ENCODE data around the gene MFAP2.

Gene MFAP2

DNA sequence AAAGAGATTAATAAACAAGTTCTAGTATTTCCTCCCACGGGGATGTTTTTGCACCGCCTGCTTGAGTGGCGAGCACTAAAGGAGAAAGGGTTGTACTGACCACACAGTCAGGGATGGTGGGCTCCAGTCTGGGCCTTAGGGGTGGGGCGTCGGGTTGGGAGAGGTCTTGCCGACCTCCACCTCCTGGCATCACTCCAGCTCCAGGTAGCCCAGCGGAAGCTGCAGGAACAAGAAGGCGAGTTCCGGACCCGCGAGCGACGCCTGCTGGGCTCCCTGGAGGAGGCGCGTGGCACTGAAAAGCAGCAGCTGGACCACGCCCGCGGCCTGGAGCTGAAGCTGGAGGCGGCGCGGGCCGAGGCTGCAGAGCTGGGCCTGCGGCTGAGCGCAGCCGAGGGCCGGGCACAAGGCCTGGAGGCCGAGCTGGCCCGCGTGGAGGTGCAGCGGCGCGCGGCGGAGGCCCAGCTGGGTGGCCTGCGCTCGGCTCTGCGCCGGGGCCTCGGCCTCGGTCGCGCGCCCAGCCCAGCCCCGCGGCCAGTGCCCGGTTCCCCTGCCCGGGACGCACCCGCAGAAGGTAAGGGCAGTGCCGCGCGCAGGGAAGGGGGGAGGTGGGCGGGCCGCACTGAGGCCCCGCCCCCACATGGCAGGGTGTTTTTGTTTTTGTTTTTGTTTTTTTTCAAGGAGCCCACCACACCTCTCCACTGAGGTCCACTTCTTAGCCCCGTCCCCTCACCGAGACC lies 19.7 kb downstream of the MFAP2 start (continued):
- TF ChIP-seq, protein P1, sequence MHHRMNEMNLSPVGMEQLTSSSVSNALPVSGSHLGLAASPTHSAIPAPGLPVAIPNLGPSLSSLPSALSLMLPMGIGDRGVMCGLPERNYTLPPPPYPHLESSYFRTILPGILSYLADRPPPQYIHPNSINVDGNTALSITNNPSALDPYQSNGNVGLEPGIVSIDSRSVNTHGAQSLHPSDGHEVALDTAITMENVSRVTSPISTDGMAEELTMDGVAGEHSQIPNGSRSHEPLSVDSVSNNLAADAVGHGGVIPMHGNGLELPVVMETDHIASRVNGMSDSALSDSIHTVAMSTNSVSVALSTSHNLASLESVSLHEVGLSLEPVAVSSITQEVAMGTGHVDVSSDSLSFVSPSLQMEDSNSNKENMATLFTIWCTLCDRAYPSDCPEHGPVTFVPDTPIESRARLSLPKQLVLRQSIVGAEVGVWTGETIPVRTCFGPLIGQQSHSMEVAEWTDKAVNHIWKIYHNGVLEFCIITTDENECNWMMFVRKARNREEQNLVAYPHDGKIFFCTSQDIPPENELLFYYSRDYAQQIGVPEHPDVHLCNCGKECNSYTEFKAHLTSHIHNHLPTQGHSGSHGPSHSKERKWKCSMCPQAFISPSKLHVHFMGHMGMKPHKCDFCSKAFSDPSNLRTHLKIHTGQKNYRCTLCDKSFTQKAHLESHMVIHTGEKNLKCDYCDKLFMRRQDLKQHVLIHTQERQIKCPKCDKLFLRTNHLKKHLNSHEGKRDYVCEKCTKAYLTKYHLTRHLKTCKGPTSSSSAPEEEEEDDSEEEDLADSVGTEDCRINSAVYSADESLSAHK (tag by site-specific recombination; IDR thresholded peaks at IDR 0.05): 0 out of 2 replicates have a peak, but pooled peaks have one; percentile 10
- TF ChIP-seq, protein P2, sequence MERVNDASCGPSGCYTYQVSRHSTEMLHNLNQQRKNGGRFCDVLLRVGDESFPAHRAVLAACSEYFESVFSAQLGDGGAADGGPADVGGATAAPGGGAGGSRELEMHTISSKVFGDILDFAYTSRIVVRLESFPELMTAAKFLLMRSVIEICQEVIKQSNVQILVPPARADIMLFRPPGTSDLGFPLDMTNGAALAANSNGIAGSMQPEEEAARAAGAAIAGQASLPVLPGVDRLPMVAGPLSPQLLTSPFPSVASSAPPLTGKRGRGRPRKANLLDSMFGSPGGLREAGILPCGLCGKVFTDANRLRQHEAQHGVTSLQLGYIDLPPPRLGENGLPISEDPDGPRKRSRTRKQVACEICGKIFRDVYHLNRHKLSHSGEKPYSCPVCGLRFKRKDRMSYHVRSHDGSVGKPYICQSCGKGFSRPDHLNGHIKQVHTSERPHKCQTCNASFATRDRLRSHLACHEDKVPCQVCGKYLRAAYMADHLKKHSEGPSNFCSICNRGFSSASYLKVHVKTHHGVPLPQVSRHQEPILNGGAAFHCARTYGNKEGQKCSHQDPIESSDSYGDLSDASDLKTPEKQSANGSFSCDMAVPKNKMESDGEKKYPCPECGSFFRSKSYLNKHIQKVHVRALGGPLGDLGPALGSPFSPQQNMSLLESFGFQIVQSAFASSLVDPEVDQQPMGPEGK (tag by site-specific recombination; IDR thresholded peaks at IDR 0.05): peak; percentile 35
- TF ChIP-seq ZEB2 (tag by site-specific recombination; IDR thresholded peaks at IDR 0.05) (peak; percentile 90), KLF1 (tag by site-specific recombination; IDR thresholded peaks at IDR 0.05) (peak; percentile 31), KLF8 (tag by site-specific recombination; IDR thresholded peaks at IDR 0.05) (peak; percentile 11; the same call in 1 of the 2 replicates), ZNF404 (tag by site-specific recombination; IDR thresholded peaks at IDR 0.05) (no peak), ZXDB (tag by site-specific recombination; IDR thresholded peaks at IDR 0.05) (0 out of 2 replicates have a peak, but pooled peaks have one; percentile 31), SP2 (tag by site-specific recombination; IDR thresholded peaks at IDR 0.05) (peak; percentile 72), ZNF660 (tag by site-specific recombination; IDR thresholded peaks at IDR 0.05) (0 out of 2 replicates have a peak, but pooled peaks have one; percentile 57), BCL11A (tag by site-specific recombination; IDR thresholded peaks at IDR 0.05; ENCODE audit: low read depth) (0 out of 2 replicates have a peak, but pooled peaks have one; percentile 27), ZNF747 (tag by site-specific recombination; IDR thresholded peaks at IDR 0.05) (no peak), HOXD13 (CRISPR knock-in tag; IDR thresholded peaks at IDR 0.05; ENCODE audit: borderline replicate concordance) (no peak), ZFHX2 (tag by site-specific recombination; conservative IDR thresholded peaks at IDR 0.05) (peak; percentile 53), GLIS1 (tag by site-specific recombination; IDR thresholded peaks at IDR 0.05) (peak; percentile 40; the same call in 1 of the 2 replicates), KLF16 (tag by site-specific recombination; IDR thresholded peaks at IDR 0.05) (peak; percentile 40), OSR2 (tag by site-specific recombination; IDR thresholded peaks at IDR 0.05) (peak; percentile 91), SP7 (tag by site-specific recombination; IDR thresholded peaks at IDR 0.05) (peak; percentile 40; the same call in 1 of the 2 replicates), ZBTB8A (tag by site-specific recombination; IDR thresholded peaks at IDR 0.05) (peak; percentile 89), ZBTB7A (tag by site-specific recombination; IDR thresholded peaks at IDR 0.05; ENCODE audit: low read depth) (0 out of 2 replicates have a peak, but pooled peaks have one; percentile 36)
- TF ChIP-seq, protein P3, sequence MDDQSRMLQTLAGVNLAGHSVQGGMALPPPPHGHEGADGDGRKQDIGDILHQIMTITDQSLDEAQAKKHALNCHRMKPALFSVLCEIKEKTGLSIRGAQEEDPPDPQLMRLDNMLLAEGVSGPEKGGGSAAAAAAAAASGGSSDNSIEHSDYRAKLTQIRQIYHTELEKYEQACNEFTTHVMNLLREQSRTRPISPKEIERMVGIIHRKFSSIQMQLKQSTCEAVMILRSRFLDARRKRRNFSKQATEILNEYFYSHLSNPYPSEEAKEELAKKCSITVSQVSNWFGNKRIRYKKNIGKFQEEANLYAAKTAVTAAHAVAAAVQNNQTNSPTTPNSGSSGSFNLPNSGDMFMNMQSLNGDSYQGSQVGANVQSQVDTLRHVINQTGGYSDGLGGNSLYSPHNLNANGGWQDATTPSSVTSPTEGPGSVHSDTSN (CRISPR knock-in tag; IDR thresholded peaks at IDR 0.05): 0 out of 2 replicates have a peak, but pooled peaks have one; percentile 61
- TF ChIP-seq, protein P4, sequence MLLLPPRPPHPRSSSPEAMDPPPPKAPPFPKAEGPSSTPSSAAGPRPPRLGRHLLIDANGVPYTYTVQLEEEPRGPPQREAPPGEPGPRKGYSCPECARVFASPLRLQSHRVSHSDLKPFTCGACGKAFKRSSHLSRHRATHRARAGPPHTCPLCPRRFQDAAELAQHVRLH (tag by site-specific recombination; IDR thresholded peaks at IDR 0.05): peak; percentile 35; the same call in 1 of the 2 replicates
- TF ChIP-seq, protein P5, sequence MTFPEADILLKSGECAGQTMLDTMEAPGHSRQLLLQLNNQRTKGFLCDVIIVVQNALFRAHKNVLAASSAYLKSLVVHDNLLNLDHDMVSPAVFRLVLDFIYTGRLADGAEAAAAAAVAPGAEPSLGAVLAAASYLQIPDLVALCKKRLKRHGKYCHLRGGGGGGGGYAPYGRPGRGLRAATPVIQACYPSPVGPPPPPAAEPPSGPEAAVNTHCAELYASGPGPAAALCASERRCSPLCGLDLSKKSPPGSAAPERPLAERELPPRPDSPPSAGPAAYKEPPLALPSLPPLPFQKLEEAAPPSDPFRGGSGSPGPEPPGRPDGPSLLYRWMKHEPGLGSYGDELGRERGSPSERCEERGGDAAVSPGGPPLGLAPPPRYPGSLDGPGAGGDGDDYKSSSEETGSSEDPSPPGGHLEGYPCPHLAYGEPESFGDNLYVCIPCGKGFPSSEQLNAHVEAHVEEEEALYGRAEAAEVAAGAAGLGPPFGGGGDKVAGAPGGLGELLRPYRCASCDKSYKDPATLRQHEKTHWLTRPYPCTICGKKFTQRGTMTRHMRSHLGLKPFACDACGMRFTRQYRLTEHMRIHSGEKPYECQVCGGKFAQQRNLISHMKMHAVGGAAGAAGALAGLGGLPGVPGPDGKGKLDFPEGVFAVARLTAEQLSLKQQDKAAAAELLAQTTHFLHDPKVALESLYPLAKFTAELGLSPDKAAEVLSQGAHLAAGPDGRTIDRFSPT (tag by site-specific recombination; IDR thresholded peaks at IDR 0.05): 0 out of 2 replicates have a peak, but pooled peaks have one; percentile 9
- TF ChIP-seq, protein P6, sequence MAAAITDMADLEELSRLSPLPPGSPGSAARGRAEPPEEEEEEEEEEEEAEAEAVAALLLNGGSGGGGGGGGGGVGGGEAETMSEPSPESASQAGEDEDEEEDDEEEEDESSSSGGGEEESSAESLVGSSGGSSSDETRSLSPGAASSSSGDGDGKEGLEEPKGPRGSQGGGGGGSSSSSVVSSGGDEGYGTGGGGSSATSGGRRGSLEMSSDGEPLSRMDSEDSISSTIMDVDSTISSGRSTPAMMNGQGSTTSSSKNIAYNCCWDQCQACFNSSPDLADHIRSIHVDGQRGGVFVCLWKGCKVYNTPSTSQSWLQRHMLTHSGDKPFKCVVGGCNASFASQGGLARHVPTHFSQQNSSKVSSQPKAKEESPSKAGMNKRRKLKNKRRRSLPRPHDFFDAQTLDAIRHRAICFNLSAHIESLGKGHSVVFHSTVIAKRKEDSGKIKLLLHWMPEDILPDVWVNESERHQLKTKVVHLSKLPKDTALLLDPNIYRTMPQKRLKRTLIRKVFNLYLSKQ (tag by site-specific recombination; IDR thresholded peaks at IDR 0.05; ENCODE audit: borderline replicate concordance): no peak
- TF ChIP-seq, protein P7, sequence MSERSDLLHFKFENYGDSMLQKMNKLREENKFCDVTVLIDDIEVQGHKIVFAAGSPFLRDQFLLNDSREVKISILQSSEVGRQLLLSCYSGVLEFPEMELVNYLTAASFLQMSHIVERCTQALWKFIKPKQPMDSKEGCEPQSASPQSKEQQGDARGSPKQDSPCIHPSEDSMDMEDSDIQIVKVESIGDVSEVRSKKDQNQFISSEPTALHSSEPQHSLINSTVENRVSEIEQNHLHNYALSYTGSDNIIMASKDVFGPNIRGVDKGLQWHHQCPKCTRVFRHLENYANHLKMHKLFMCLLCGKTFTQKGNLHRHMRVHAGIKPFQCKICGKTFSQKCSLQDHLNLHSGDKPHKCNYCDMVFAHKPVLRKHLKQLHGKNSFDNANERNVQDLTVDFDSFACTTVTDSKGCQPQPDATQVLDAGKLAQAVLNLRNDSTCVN (tag by site-specific recombination; optimal IDR thresholded peaks at IDR 0.05): peak; percentile 84
- TF ChIP-seq, protein P8, sequence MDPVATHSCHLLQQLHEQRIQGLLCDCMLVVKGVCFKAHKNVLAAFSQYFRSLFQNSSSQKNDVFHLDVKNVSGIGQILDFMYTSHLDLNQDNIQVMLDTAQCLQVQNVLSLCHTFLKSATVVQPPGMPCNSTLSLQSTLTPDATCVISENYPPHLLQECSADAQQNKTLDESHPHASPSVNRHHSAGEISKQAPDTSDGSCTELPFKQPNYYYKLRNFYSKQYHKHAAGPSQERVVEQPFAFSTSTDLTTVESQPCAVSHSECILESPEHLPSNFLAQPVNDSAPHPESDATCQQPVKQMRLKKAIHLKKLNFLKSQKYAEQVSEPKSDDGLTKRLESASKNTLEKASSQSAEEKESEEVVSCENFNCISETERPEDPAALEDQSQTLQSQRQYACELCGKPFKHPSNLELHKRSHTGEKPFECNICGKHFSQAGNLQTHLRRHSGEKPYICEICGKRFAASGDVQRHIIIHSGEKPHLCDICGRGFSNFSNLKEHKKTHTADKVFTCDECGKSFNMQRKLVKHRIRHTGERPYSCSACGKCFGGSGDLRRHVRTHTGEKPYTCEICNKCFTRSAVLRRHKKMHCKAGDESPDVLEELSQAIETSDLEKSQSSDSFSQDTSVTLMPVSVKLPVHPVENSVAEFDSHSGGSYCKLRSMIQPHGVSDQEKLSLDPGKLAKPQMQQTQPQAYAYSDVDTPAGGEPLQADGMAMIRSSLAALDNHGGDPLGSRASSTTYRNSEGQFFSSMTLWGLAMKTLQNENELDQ (tag by site-specific recombination; IDR thresholded peaks at IDR 0.05; ENCODE audit: low read depth): no peak

Measured in HEK293 (cell line).